Activated naive CD4-positive, alpha-beta T cell (primary cell): ENCODE results near the gene PAAF1.
"Not testable (repeated sequence)": the region's sequence is repeated elsewhere in the genome, so short reads cannot be mapped to it uniquely, and the experiment has no call there.

Experiments
- DNase-seq, 4 experiments: peaks; one replicate each; lab custom pipeline; 2025; lab: John Stamatoyannopoulos, UW

Gene PAAF1

GRCh38 chr11:73883856-73884255 lies 7.1 kb downstream of the PAAF1 start:
- DNase-seq, result no peak

- no peak for DNase-seq
Measured at GRCh38 chr11:73888244-73888643, 11.4 kb downstream of the PAAF1 start.

- no peak for DNase-seq
Measured at GRCh38 chr11:73889019-73889418, 12.2 kb downstream of the PAAF1 start.

- DNase-seq, result no peak
Measured at GRCh38 chr11:73889536-73889935, 12.7 kb downstream of the PAAF1 start.

GRCh38 chr11:73893041-73893440 lies 16.2 kb downstream of the PAAF1 start:
- no peak for DNase-seq

- DNase-seq, result no peak
Measured at GRCh38 chr11:73894725-73895335, 18.0 kb downstream of the PAAF1 start.

- no peak for DNase-seq
Measured at GRCh38 chr11:73902303-73902702, 25.5 kb downstream of the PAAF1 start.

- DNase-seq, result no peak
Measured at GRCh38 chr11:73907191-73907590, 30.4 kb downstream of the PAAF1 start.

- no peak for DNase-seq
Measured at GRCh38 chr11:73912026-73912425, 35.2 kb downstream of the PAAF1 start.

- DNase-seq, result no peak
Measured at GRCh38 chr11:73913472-73913871, 36.7 kb downstream of the PAAF1 start.

- DNase-seq, result no peak
Measured at GRCh38 chr11:73914284-73914683, 37.5 kb downstream of the PAAF1 start.

- DNase-seq, result no peak
Measured at GRCh38 chr11:73916435-73916834, 39.6 kb downstream of the PAAF1 start.

GRCh38 chr11:73921180-73921579 lies 44.4 kb downstream of the PAAF1 start:
- no peak for DNase-seq

GRCh38 chr11:73929388-73929787 lies 52.6 kb downstream of the PAAF1 start:
- no peak for DNase-seq

GRCh38 chr11:73931039-73931645 lies 54.3 kb downstream of the PAAF1 start:
- no peak for DNase-seq

- no peak for DNase-seq
Measured at GRCh38 chr11:73931951-73932350, 55.2 kb downstream of the PAAF1 start.

- DNase-seq, result no peak
Measured at GRCh38 chr11:73932781-73933180, 56.0 kb downstream of the PAAF1 start.

- not testable (repeated sequence) for DNase-seq
Measured at GRCh38 chr11:73936047-73936446, 59.2 kb downstream of the PAAF1 start.

- DNase-seq, result no peak
Measured at GRCh38 chr11:73939096-73939495, 62.3 kb downstream of the PAAF1 start.

GRCh38 chr11:73940801-73941570 lies 64.2 kb downstream of the PAAF1 start:
- no peak for DNase-seq

- DNase-seq, result no peak
Measured at GRCh38 chr11:73942010-73942409, 65.2 kb downstream of the PAAF1 start.

- no peak for DNase-seq
Measured at GRCh38 chr11:73944085-73944484, 67.3 kb downstream of the PAAF1 start.

- no peak for DNase-seq
Measured at GRCh38 chr11:73944901-73945300, 68.1 kb downstream of the PAAF1 start.
